Colonic mucosa (tissue), 4 donors: ENCODE results near the gene ZMIZ1. TPM values are rescaled to one million over a fixed set of nuclear protein-coding genes. Genes with fewer than 3 reads are reported as not detected.

Experiments
- DNase-seq: peaks from one replicate; pipeline ENCODE4 v3.0.0-alpha.2; 2020
- H3K27ac ChIP-seq: fragments of 200-600 bp; one replicate; pipeline ENCODE4 v1.8.0; 2021
- H3K27me3 ChIP-seq: fragments of 200-600 bp; one replicate; pipeline ENCODE4 v1.8.0; 2021
- H3K36me3 ChIP-seq: fragments of 200-600 bp; one replicate; pipeline ENCODE4 v1.8.0; 2021
- H3K4me1 ChIP-seq: fragments of 200-600 bp; one replicate; pipeline ENCODE4 v1.8.0; 2021; ENCODE audit warnings: mild to moderate bottlenecking
- H3K4me3 ChIP-seq: fragments of 200-600 bp; one replicate; pipeline ENCODE4 v1.8.0; 2021
- H3K9ac ChIP-seq, 2 donors: one replicate each; pipeline ENCODE4 v1.7.0; 2013; ENCODE audit warnings: control low read depth in 2 of 2, low read depth in 2 of 2, low read length in 2 of 2
- H3K9me3 ChIP-seq: fragments of 200-600 bp; one replicate; pipeline ENCODE4 v1.8.0; 2021
- intact Hi-C: fragments of 100-400 bp; cut with DNase I; formaldehyde crosslinking; loops from one replicate; pipeline ENCODE4 v1.14.1; 2022
- total RNA-seq, 2 donors: library from RNA; stranded (reverse); fragmentation: NEBNext Ultra II Directional in 1 of 2; extraction: Animal tissue kit (Norgen Biotek cat#: 25700) in 1 of 2; gene quantifications; one replicate each; pipeline ENCODE4 v1.2.1, GENCODE V29; 2021
- TF ChIP-seq, protein P1 (sequence below): fragments of 200-600 bp; IDR thresholded peaks from one replicate; pipeline ENCODE4 v1.8.0; 2022; ENCODE audit warnings: antibody characterized with exemption, mild to moderate bottlenecking
- donor health status: healthy.
- donor health status: DM: no; HTN: no; CAD: no.
- donor health status: DM: no; HTN: no; CAD: no.

ZMIZ1 gene, protein sequence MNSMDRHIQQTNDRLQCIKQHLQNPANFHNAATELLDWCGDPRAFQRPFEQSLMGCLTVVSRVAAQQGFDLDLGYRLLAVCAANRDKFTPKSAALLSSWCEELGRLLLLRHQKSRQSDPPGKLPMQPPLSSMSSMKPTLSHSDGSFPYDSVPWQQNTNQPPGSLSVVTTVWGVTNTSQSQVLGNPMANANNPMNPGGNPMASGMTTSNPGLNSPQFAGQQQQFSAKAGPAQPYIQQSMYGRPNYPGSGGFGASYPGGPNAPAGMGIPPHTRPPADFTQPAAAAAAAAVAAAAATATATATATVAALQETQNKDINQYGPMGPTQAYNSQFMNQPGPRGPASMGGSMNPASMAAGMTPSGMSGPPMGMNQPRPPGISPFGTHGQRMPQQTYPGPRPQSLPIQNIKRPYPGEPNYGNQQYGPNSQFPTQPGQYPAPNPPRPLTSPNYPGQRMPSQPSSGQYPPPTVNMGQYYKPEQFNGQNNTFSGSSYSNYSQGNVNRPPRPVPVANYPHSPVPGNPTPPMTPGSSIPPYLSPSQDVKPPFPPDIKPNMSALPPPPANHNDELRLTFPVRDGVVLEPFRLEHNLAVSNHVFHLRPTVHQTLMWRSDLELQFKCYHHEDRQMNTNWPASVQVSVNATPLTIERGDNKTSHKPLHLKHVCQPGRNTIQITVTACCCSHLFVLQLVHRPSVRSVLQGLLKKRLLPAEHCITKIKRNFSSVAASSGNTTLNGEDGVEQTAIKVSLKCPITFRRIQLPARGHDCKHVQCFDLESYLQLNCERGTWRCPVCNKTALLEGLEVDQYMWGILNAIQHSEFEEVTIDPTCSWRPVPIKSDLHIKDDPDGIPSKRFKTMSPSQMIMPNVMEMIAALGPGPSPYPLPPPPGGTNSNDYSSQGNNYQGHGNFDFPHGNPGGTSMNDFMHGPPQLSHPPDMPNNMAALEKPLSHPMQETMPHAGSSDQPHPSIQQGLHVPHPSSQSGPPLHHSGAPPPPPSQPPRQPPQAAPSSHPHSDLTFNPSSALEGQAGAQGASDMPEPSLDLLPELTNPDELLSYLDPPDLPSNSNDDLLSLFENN
- 10 to 100 TPM; 51.0 to 54.0 TPM for total RNA-seq

DNA sequence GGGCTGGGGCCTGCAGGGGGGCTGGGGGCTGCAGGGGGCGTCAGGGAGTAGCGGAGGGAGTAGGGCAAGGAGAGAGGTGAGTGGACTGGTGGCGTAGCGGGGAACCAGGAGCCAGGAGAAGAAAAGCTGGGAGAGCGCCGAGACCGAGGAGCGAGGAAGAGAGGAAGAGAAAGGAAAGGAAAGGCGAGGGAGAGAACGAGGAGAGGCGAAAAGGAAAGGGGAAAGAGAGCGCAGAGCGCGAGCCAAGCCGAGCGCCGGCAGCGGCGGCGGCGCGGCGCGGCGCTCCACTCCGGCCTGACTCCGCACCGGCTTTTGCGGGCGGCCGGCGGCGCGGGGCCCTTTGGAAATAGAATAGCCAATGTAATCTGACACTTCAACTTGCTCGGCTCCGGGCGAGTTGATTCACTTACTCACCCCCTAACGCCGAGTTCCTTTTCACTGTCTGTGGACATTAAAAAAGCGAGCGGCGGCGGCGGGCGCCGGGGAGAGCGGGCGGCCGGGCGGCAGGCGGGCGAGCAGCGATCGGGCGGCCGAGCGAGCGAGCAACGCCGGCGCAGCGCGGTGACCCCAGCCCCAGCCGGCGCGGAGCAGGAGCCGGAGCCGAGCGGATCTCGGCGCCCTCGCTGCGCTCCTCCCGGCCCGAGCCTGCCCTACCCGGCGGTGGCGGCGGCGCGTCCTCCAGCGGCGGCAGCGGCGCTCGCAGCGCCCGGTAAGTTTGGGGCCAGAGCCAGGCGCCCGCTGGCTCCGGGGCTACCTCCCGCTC is at the start of gene ZMIZ1:
TSS of gene ZMIZ1 (plus strand) at position 405 of the 763 bp plus-strand sequence. CDS start 132,667 bp downstream, outside the sequence.
- H3K27ac ChIP-seq: peak within 1 kb of the TSS; percentile 99
- no peaks in the 10 kb centered on the region for H3K36me3 ChIP-seq
- H3K27me3 ChIP-seq: no peaks in the 10 kb centered on the region
- H3K4me1 ChIP-seq: peaks cover 21% of the 10 kb centered on the region
- TF ChIP-seq, protein P1, sequence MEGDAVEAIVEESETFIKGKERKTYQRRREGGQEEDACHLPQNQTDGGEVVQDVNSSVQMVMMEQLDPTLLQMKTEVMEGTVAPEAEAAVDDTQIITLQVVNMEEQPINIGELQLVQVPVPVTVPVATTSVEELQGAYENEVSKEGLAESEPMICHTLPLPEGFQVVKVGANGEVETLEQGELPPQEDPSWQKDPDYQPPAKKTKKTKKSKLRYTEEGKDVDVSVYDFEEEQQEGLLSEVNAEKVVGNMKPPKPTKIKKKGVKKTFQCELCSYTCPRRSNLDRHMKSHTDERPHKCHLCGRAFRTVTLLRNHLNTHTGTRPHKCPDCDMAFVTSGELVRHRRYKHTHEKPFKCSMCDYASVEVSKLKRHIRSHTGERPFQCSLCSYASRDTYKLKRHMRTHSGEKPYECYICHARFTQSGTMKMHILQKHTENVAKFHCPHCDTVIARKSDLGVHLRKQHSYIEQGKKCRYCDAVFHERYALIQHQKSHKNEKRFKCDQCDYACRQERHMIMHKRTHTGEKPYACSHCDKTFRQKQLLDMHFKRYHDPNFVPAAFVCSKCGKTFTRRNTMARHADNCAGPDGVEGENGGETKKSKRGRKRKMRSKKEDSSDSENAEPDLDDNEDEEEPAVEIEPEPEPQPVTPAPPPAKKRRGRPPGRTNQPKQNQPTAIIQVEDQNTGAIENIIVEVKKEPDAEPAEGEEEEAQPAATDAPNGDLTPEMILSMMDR: no peak
- DNase-seq: peak; percentile 90
- no peaks in the 10 kb centered on the region for H3K9me3 ChIP-seq
- intact Hi-C loops: no loop called here
- peak within 1 kb of the TSS; percentile 95 to 99 for H3K9ac ChIP-seq
- H3K4me3 ChIP-seq: peak within 1 kb of the TSS; percentile 79

DNA sequence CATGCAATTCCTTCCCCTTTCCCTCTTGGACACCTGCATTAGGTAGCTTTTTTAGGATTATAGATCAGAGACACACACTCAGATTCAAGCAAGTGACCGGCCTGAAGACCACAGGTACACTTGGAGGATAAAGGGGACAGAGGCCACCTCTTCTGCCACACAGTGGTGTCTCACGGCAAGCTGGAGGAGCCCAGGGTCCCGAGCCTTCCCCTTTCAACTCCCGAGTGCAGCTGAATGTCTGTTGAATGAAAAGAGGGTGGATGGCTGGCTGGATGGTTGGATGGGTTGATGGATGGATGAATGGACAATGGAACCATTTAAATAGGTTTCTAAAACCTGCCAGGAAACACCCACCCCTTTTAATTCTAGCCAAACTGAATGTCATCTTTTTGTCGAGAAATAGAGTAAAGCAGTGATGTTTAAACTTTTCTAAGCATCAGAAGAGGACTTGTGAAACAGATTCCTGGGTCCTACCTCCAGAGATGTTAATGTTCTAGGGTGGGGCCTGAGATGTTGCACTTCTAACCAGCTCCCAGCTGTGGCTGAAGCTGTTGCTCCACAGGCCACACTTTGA is 49.2 kb upstream of the ZMIZ1 start:
- Histone ChIP-seq H3K4me1 (no peaks in the 10 kb centered on the region), H3K4me3 (no peak overlapping the region), H3K36me3 (no peaks in the 10 kb centered on the region), H3K27me3 (no peaks in the 10 kb centered on the region), H3K27ac (no peak overlapping the region), H3K9ac (no peak overlapping the region), H3K9me3 (no peaks in the 10 kb centered on the region)
- TF ChIP-seq, protein P1: no peak
- no peak for DNase-seq
- intact Hi-C loops: no loop called here

DNA sequence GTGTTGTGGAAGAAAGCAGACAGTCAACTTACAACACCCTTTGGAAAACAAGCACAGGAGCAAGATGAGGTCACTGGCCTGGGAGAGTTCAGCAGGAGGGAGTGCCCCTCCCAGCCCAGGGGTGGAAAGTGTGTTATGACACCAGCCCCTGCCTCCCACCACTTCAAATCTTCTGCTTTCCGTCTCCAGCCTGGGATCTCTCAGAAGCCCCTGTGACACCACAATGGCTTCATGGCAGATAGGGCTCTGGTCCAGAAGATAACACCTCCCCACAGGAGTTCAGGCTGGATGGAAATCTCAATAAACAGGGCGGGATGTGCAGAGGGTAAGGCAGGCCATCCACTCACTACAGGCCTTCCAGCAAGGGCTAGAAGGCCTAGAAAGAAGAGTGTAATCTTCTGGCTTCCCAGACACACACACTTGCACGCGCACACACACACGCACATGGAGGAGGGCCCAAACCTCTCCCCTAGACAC is 48.7 kb upstream of the ZMIZ1 start:
- DNase-seq: no peak
- Histone ChIP-seq H3K27me3 (no peaks in the 10 kb centered on the region), H3K27ac (no peak overlapping the region), H3K36me3 (no peaks in the 10 kb centered on the region), H3K4me3 (no peak overlapping the region), H3K9me3 (no peaks in the 10 kb centered on the region), H3K4me1 (no peaks in the 10 kb centered on the region), H3K9ac (no peak overlapping the region)
- intact Hi-C loops: no loop called here
- TF ChIP-seq, protein P1: no peak

DNA sequence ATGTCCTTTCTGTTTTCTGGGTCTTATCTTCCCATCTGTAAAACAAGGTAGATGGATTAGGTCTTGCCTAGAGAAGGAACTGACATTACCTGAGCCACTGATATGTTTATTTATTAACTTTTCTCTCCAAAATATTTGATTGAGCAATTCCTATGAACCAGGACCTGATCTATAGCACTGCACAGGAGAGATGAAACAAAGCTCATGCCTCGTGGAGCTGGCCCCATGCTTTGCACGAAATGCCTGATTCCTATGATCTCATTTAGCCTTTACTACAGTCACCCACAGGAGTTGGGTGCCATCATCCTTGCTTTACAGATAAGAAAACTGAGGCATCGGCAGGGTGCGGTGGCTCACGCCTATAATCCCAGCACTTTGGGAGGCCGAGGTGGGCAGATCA is 48.2 kb upstream of the ZMIZ1 start:
- intact Hi-C loops: no loop called here
- TF ChIP-seq, protein P1: no peak
- Histone ChIP-seq H3K27ac (no peak overlapping the region), H3K27me3 (no peaks in the 10 kb centered on the region), H3K4me3 (no peak overlapping the region), H3K9me3 (no peaks in the 10 kb centered on the region), H3K9ac (no peak overlapping the region), H3K36me3 (no peaks in the 10 kb centered on the region), H3K4me1 (no peaks in the 10 kb centered on the region)
- no peak for DNase-seq
